ENCODE measurements around the gene RPAIN.
"Not testable (repeated sequence)": the region's sequence is repeated elsewhere in the genome, so short reads cannot be mapped to it uniquely, and the experiment has no call there.

RPAIN gene

DNA sequence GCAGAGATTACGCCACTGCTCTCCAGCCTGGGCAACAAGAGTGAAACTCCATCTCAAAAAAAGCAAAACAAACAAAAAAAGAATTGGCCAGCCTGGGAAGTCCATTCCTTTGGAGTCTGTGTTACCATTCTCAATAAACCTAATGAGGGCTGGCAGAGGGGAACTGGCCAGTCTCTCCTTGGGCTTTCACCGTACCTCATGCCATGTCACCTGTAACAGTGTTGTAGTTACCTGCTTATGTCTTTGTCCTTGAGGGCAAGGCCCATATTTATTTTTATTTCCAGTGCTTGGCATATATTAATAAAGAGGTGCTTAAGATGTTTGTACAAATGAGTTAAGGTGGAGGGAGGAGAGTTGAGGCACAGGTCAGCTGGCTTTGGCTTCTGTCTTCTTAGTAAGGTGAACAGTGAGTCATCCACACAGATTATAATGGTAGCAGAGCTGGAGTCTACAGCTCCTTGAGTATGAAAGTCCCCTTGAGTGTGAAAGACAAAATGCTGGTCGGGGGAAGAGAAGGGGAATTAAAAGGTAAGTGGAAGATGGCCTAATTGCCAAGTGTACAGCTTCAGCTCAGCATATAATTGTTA, 10.5 kb downstream of the RPAIN start:
- Histone ChIP-seq H3K36me3 (replicated peaks) (peaks cover 73% of the 10 kb centered on the region), H3K27me3 (replicated peaks) (no peaks in the 10 kb centered on the region), H3K4me3 (ENCODE audit: low read depth, low read length) (no peak overlapping the region), H3K27ac (no peak overlapping the region)
- DNase-seq, result no peak
- TF ChIP-seq, protein P1, sequence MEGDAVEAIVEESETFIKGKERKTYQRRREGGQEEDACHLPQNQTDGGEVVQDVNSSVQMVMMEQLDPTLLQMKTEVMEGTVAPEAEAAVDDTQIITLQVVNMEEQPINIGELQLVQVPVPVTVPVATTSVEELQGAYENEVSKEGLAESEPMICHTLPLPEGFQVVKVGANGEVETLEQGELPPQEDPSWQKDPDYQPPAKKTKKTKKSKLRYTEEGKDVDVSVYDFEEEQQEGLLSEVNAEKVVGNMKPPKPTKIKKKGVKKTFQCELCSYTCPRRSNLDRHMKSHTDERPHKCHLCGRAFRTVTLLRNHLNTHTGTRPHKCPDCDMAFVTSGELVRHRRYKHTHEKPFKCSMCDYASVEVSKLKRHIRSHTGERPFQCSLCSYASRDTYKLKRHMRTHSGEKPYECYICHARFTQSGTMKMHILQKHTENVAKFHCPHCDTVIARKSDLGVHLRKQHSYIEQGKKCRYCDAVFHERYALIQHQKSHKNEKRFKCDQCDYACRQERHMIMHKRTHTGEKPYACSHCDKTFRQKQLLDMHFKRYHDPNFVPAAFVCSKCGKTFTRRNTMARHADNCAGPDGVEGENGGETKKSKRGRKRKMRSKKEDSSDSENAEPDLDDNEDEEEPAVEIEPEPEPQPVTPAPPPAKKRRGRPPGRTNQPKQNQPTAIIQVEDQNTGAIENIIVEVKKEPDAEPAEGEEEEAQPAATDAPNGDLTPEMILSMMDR (IDR thresholded peaks at IDR 0.05; ENCODE audit: low read depth, low read length, missing control alignments), result no peak
- in situ Hi-C loops (cut with HindIII; ENCODE audit: low pct_ligation_motif_present, low sequenced_read_pairs), result no loop called here

DNA sequence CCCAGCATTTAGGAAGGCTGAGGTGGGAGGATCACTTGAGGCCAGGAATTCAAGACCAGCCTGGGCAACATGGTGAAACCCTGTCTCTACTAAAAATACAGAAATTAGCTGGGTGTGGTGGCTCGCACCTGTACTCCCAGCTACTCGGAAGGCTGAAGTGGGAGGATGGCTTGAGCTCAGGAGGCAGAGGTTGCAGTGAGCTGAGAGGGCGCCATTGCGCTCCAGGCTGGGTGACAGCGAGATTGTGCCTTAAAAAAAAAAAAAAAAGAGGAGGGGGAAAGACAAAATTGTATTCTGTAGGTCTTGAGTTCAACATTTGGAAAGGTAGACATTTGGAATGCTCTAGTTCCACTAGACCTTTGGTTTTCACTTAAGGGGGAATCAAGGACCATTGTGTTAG, 11.3 kb downstream of the RPAIN start:
- H3K27me3 ChIP-seq (replicated peaks); H3K4me3 ChIP-seq (ENCODE audit: low read depth, low read length); DNase-seq; H3K27ac ChIP-seq; in situ Hi-C loops (cut with HindIII; ENCODE audit: low pct_ligation_motif_present, low sequenced_read_pairs): not testable (repeated sequence)
- TF ChIP-seq, protein P1 (IDR thresholded peaks at IDR 0.05; ENCODE audit: low read depth, low read length, missing control alignments), result peak; percentile 7
- peaks cover 70% of the 10 kb centered on the region for H3K36me3 ChIP-seq (replicated peaks)

DNA sequence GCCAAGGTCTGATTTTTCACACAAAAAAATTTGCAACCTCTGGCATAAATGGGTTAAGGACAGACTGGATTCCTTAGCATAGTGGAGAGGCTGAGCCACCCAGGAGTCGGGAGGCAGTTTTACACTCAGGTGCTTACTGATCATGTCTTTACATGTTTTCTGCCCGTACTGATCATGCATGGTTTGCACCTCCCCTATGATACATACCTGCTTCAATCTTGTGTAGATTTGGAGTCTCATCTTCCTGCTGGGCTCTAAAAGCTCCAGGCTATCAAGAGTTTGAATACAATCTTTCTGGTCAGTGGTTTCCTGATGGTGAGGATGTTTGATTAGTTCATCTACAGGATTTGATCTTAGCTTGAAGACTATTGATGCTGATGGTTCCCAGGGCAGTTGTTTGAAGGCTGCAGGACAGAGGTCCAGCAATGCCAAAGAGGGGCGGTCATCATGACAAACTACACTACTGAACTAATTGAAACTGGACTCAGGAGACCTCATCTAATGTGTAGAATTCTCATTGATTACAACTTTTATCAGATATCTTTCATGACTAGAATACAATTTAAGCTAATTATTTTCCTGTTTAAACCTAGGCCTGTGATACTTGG, 12.1 kb downstream of the RPAIN start:
- peaks cover 73% of the 10 kb centered on the region for H3K36me3 ChIP-seq (replicated peaks)
- H3K27ac ChIP-seq, result no peak overlapping the region
- DNase-seq, result no peak
- H3K27me3 ChIP-seq (replicated peaks), result no peaks in the 10 kb centered on the region
- H3K4me3 ChIP-seq (ENCODE audit: low read depth, low read length), result no peak overlapping the region
- in situ Hi-C loops (cut with HindIII; ENCODE audit: low pct_ligation_motif_present, low sequenced_read_pairs), result no loop called here
- TF ChIP-seq, protein P1 (IDR thresholded peaks at IDR 0.05; ENCODE audit: low read depth, low read length, missing control alignments), result no peak

DNA sequence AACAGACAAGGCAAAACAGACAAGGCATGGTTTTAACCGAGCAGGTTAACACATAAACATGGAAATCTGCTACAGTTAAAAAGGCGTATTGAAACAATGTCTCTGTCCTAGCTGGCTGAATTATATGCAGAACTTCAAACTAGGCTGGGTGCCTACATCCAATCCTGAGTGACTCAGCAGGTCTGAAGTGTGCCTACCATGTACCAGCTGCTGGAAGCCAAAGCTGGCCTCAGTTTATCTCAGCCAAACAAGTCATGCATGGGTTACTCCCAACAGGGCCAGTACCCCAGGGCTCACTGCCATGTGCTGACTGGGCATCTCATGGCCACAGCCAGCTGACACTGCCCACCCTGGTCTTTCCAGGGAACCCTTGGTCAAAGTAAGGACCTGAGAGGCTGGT, 15.0 kb downstream of the RPAIN start:
- peaks cover 49% of the 10 kb centered on the region for H3K36me3 ChIP-seq (replicated peaks)
- H3K27ac ChIP-seq, result no peak overlapping the region
- H3K4me3 ChIP-seq (ENCODE audit: low read depth, low read length), result no peak overlapping the region
- TF ChIP-seq, protein P1 (IDR thresholded peaks at IDR 0.05; ENCODE audit: low read depth, low read length, missing control alignments), result no peak
- in situ Hi-C loops (cut with HindIII; ENCODE audit: low pct_ligation_motif_present, low sequenced_read_pairs), result no loop called here
- DNase-seq, result no peak
- H3K27me3 ChIP-seq (replicated peaks), result no peaks in the 10 kb centered on the region

DNA sequence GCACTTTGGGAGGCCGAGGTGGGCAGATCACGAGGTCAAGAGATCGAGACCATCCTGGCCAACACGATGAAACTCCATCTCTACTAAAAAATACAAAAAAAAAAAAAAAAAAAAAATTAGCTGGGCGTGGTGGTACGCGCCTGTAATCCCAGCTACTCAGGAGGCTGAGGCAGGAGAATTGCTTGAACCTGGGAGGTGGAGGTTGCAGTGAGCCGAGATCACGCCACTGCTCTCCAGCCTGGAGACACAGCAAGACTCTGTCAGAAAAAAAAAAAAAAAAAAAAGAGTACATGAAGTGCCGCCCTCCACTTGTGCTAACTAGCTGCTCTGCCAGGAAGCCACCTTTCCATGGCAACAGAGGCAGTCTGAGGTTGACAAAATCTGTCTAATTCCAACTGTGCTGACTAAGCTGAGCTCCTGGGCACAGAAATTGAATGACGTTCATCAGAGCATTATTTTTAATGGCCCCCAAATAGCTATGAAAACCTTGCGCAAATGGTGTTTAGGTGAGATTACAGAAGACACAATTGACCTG, 15.9 kb downstream of the RPAIN start:
- DNase-seq; in situ Hi-C loops (cut with HindIII; ENCODE audit: low pct_ligation_motif_present, low sequenced_read_pairs); H3K4me3 ChIP-seq (ENCODE audit: low read depth, low read length); H3K27ac ChIP-seq; H3K27me3 ChIP-seq (replicated peaks): not testable (repeated sequence)
- H3K36me3 ChIP-seq (replicated peaks), result peaks cover 44% of the 10 kb centered on the region

DNA sequence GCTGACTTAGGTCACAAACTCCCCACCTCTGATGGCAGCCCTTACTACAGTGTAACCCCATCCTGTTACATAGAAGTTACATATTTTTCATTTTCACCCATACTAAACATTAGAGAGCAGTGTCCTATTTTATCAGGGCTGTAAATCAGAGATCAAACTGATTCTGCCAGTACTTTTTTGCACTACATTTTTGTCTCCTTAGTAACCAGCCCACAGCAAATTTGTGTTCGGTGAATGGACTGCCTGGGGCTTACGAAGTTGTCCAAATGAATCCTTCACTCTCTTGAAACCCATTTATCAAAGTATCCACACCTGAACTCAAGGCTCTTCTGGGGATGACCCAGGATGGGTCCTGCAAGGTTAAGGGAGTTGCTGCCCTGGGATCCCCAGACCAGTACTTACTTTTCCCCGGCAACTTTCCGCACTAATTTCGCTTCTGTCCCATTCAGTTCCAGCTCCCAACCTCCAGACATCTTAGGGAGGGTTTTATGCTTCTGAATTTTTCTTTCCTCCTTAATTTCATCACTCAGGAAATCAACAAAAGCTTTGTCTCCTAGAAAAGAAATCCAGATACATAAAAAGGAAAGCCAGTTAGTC, 17.8 kb downstream of the RPAIN start:
- TF ChIP-seq, protein P1 (IDR thresholded peaks at IDR 0.05; ENCODE audit: low read depth, low read length, missing control alignments), result no peak
- H3K36me3 ChIP-seq (replicated peaks), result peaks cover 32% of the 10 kb centered on the region
- in situ Hi-C loops (cut with HindIII; ENCODE audit: low pct_ligation_motif_present, low sequenced_read_pairs), result no loop called here
- H3K27ac ChIP-seq, result peak overlapping the region; percentile 58
- no peaks in the 10 kb centered on the region for H3K27me3 ChIP-seq (replicated peaks)
- peak; percentile 12 for DNase-seq
- peak overlapping the region; percentile 84 for H3K4me3 ChIP-seq (ENCODE audit: low read depth, low read length)
